ENCODE measurements around the gene HRAS. TPM values are rescaled to one million over a fixed set of nuclear protein-coding genes. Genes with fewer than 3 reads are reported as not detected.

Gene HRAS
- total RNA-seq, 1 experiment from 2014 or later, result 128 TPM

- no TSS peak for BruUV-seq (replicated peaks)
- intact Hi-C loops (cut with micrococcal nuclease), result no loop called here
- Histone ChIP-seq H3K4me1 (ENCODE audit: insufficient read depth, low read length) (no peaks in the 10 kb centered on the region), H3K27me3 (ENCODE audit: low read length) (peaks cover 6% of the 10 kb centered on the region; the same call in 1 of the 2 replicates), H4K20me1 (ENCODE audit: low read length) (no peaks in the 10 kb centered on the region), H3K4me3 (ENCODE audit: low read length) (no peak overlapping the region), H3F3A (ENCODE audit: low read length, unreplicated experiment) (no peaks in the 10 kb centered on the region), H2AFZ (ENCODE audit: low read length) (no peak overlapping the region), H3K4me2 (ENCODE audit: low read length) (no peak overlapping the region), H3K27ac (ENCODE audit: low read length) (no peak overlapping the region), H3K79me2 (ENCODE audit: low read length) (no peaks in the 10 kb centered on the region), H3K9me3 (ENCODE audit: low read length) (no peaks in the 10 kb centered on the region), H3K9me2 (replicated peaks; ENCODE audit: low read length) (no peaks in the 10 kb centered on the region), H3K36me3 (ENCODE audit: low read depth, low read length) (no peaks in the 10 kb centered on the region), H3K9ac (ENCODE audit: low read length) (no peak overlapping the region)
- POLR2A ChIA-PET (ENCODE audit: unreplicated experiment), result no interaction called here
- no peak for DNase-seq
- CTCF ChIA-PET, result no interaction called here
- TF ChIP-seq EZH2phosphoT487 (IDR thresholded peaks at IDR 0.05; ENCODE audit: borderline replicate concordance, low read length) (no peak), CTCF (conservative IDR thresholded peaks at IDR 0.05; ENCODE audit: low read depth, low read length) (no peak), EZH2 (IDR thresholded peaks at IDR 0.05; ENCODE audit: low read length, unreplicated experiment) (no peak)
- ATAC-seq, result no peak
These were observed 15.8 kb upstream of the HRAS start for GRCh38 chr11:551131-551530.

GRCh38 chr11:550746-551085, 15.3 kb upstream of the HRAS start:
- Histone ChIP-seq H3K9ac (ENCODE audit: low read length) (no peak overlapping the region), H3F3A (ENCODE audit: low read length, unreplicated experiment) (no peaks in the 10 kb centered on the region), H3K36me3 (ENCODE audit: low read depth, low read length) (no peaks in the 10 kb centered on the region), H3K27ac (ENCODE audit: low read length) (no peak overlapping the region), H3K4me3 (ENCODE audit: low read length) (no peak overlapping the region), H3K4me2 (ENCODE audit: low read length) (no peak overlapping the region), H3K9me2 (replicated peaks; ENCODE audit: low read length) (no peaks in the 10 kb centered on the region), H4K20me1 (ENCODE audit: low read length) (no peaks in the 10 kb centered on the region), H3K4me1 (ENCODE audit: insufficient read depth, low read length) (no peaks in the 10 kb centered on the region), H3K9me3 (ENCODE audit: low read length) (no peaks in the 10 kb centered on the region), H2AFZ (ENCODE audit: low read length) (no peak overlapping the region), H3K27me3 (ENCODE audit: low read length) (peaks cover 6% of the 10 kb centered on the region; the same call in 1 of the 2 replicates), H3K79me2 (ENCODE audit: low read length) (no peaks in the 10 kb centered on the region)
- no TSS peak for BruUV-seq (replicated peaks)
- DNase-seq (no peak), ATAC-seq (no peak)
- POLR2A ChIA-PET (ENCODE audit: unreplicated experiment), result no interaction called here
- intact Hi-C loops (cut with micrococcal nuclease), result no loop called here
- CTCF ChIA-PET, result no interaction called here
- TF ChIP-seq EZH2phosphoT487 (IDR thresholded peaks at IDR 0.05; ENCODE audit: borderline replicate concordance, low read length) (no peak), EZH2 (IDR thresholded peaks at IDR 0.05; ENCODE audit: low read length, unreplicated experiment) (no peak), CTCF (conservative IDR thresholded peaks at IDR 0.05; ENCODE audit: low read depth, low read length) (no peak)

GRCh38 chr11:550021-550745, 14.8 kb upstream of the HRAS start:
- Histone ChIP-seq H3K4me2 (ENCODE audit: low read length) (no peak overlapping the region), H3K9me3 (ENCODE audit: low read length) (no peaks in the 10 kb centered on the region), H2AFZ (ENCODE audit: low read length) (no peak overlapping the region), H3K27me3 (ENCODE audit: low read length) (peaks cover under 1% of the 10 kb centered on the region; the same call in 1 of the 2 replicates), H3F3A (ENCODE audit: low read length, unreplicated experiment) (no peaks in the 10 kb centered on the region), H3K9me2 (replicated peaks; ENCODE audit: low read length) (no peaks in the 10 kb centered on the region), H3K9ac (ENCODE audit: low read length) (no peak overlapping the region), H3K79me2 (ENCODE audit: low read length) (no peaks in the 10 kb centered on the region), H3K4me3 (ENCODE audit: low read length) (no peak overlapping the region), H3K4me1 (ENCODE audit: insufficient read depth, low read length) (no peaks in the 10 kb centered on the region), H3K27ac (ENCODE audit: low read length) (no peak overlapping the region), H3K36me3 (ENCODE audit: low read depth, low read length) (no peaks in the 10 kb centered on the region), H4K20me1 (ENCODE audit: low read length) (no peaks in the 10 kb centered on the region)
- no peak for DNase-seq
- intact Hi-C loops (cut with micrococcal nuclease), result no loop called here
- no TSS peak for BruUV-seq (replicated peaks)
- ChIA-PET POLR2A (ENCODE audit: unreplicated experiment) (no interaction called here), CTCF (no interaction called here)
- TF ChIP-seq CTCF (conservative IDR thresholded peaks at IDR 0.05; ENCODE audit: low read depth, low read length), result no peak
- TF ChIP-seq EZH2 (IDR thresholded peaks at IDR 0.05; ENCODE audit: low read length, unreplicated experiment), result no peak
- no peak for TF ChIP-seq EZH2phosphoT487 (IDR thresholded peaks at IDR 0.05; ENCODE audit: borderline replicate concordance, low read length)
- ATAC-seq, result no peak
